Measurements from ENCODE around the gene AMBP. TPM values are rescaled to one million over a fixed set of nuclear protein-coding genes. Genes with fewer than 3 reads are reported as not detected.
A peak's percentile ranks its signal among the peaks of the same experiment; 100 is the strongest.

The AMBP gene
- total and polyA plus RNA-seq, 2 of the 13 experiments (the other 11 are each of a cell fraction or from before 2014, with no cell fraction given), result 1,510 to 2,580 TPM

DNA sequence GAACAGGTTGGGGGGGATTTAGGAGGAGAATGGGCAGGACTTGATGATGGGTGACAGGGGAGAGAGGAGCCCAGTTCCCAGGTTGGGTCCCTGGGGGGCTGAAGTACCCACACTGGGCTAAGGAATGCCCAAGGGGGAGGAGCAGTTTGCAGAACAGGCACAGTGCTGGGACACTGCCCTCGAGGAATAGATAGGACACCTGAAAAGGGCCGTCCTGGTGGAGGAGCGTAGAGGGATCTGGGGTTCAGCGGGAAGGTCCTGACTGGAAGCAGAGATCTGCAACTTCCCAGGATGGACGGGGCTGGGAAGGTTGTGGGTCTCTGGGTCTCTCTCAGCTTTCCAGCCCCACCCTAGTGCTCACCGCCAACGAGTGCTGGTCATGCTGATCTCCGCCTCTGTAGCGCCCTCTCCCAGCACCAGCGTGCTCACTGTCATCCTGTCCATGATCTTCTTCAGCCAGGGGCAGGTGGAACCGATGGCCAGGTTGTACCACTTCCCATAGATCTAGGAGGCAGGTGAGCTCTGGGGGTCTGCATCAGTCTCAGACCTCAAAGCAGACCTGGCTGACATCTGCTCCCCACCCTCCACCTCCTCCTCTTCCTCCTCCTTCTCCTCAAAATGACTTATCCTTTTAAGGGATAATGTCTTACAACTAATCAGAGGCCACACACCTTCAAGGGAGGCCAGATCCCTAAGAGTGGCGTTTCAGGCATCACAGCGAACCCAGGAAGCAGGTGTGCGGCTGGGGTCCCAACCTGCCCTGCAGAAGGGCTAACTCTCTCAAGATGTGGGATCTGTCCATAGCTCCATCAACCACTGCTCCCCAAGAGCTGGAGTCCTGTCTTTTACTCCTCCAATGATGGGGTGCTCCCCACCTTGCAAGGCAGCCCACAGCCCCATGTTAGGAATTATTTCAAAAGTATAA, 1.6 kb downstream of the AMBP start (continued):
- TF ChIP-seq NR1H2 (CRISPR knock-in tag; IDR thresholded peaks at IDR 0.05; ENCODE audit: borderline replicate concordance, low read depth) (peak; percentile 68; the same call in 1 of the 2 replicates), JUND (CRISPR knock-in tag; IDR thresholded peaks at IDR 0.05) (peak; percentile 36; the same call in 1 of the 2 replicates), CTCF (CRISPR knock-in tag; IDR thresholded peaks at IDR 0.05) (peak; percentile 87), ZSCAN9 (CRISPR knock-in tag; IDR thresholded peaks at IDR 0.05; ENCODE audit: borderline replicate concordance) (0 out of 2 replicates have a peak, but pooled peaks have one; percentile 53), HDAC2 (CRISPR knock-in tag; IDR thresholded peaks at IDR 0.05) (peak; percentile 80; the same call in 1 of the 2 replicates), MEIS2 (CRISPR knock-in tag; IDR thresholded peaks at IDR 0.05) (0 out of 2 replicates have a peak, but pooled peaks have one; percentile 20), ZNF263 (CRISPR knock-in tag; IDR thresholded peaks at IDR 0.05) (peak; percentile 72), ZNF766 (CRISPR knock-in tag; IDR thresholded peaks at IDR 0.05; ENCODE audit: borderline replicate concordance) (peak; percentile 38; the same call in 1 of the 2 replicates), KDM2A (CRISPR knock-in tag; IDR thresholded peaks at IDR 0.05; ENCODE audit: borderline replicate concordance, low read depth) (peak; percentile 36), EED (CRISPR knock-in tag; IDR thresholded peaks at IDR 0.05) (peak; percentile 85), ZFP41 (CRISPR knock-in tag; IDR thresholded peaks at IDR 0.05; ENCODE audit: borderline replicate concordance) (0 out of 2 replicates have a peak, but pooled peaks have one; percentile 14), ARID4A (CRISPR knock-in tag; IDR thresholded peaks at IDR 0.05; ENCODE audit: borderline replicate concordance) (peak; percentile 82), ZXDC (CRISPR knock-in tag; IDR thresholded peaks at IDR 0.05) (no peak), XRCC5 (optimal IDR thresholded peaks at IDR 0.05; ENCODE audit: low read length) (peak; percentile 15)
- TF ChIP-seq, protein P1, sequence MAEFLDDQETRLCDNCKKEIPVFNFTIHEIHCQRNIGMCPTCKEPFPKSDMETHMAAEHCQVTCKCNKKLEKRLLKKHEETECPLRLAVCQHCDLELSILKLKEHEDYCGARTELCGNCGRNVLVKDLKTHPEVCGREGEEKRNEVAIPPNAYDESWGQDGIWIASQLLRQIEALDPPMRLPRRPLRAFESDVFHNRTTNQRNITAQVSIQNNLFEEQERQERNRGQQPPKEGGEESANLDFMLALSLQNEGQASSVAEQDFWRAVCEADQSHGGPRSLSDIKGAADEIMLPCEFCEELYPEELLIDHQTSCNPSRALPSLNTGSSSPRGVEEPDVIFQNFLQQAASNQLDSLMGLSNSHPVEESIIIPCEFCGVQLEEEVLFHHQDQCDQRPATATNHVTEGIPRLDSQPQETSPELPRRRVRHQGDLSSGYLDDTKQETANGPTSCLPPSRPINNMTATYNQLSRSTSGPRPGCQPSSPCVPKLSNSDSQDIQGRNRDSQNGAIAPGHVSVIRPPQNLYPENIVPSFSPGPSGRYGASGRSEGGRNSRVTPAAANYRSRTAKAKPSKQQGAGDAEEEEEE (CRISPR knock-in tag; IDR thresholded peaks at IDR 0.05; ENCODE audit: borderline replicate concordance), result 0 out of 2 replicates have a peak, but pooled peaks have one; percentile 55
- TF ChIP-seq, protein P2, sequence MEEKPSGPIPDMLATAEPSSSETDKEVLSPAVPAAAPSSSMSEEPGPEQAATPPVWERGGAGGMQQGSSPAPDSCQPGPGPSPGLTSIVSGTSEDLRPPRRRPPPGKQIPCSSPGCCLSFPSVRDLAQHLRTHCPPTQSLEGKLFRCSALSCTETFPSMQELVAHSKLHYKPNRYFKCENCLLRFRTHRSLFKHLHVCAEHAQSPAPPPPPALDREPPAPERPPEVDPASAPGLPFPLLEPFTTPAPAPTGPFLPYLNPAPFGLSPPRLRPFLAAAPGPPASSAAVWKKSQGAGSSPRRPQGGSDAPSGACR (CRISPR knock-in tag; IDR thresholded peaks at IDR 0.05), result 0 out of 2 replicates have a peak, but pooled peaks have one; percentile 38
